ENCODE results near the gene PLCB1.

- no peak for TF ChIP-seq EZH2phosphoT487 (IDR thresholded peaks at IDR 0.05; ENCODE audit: low read depth, severe bottlenecking, unreplicated experiment)
- TF ChIP-seq, protein P1, sequence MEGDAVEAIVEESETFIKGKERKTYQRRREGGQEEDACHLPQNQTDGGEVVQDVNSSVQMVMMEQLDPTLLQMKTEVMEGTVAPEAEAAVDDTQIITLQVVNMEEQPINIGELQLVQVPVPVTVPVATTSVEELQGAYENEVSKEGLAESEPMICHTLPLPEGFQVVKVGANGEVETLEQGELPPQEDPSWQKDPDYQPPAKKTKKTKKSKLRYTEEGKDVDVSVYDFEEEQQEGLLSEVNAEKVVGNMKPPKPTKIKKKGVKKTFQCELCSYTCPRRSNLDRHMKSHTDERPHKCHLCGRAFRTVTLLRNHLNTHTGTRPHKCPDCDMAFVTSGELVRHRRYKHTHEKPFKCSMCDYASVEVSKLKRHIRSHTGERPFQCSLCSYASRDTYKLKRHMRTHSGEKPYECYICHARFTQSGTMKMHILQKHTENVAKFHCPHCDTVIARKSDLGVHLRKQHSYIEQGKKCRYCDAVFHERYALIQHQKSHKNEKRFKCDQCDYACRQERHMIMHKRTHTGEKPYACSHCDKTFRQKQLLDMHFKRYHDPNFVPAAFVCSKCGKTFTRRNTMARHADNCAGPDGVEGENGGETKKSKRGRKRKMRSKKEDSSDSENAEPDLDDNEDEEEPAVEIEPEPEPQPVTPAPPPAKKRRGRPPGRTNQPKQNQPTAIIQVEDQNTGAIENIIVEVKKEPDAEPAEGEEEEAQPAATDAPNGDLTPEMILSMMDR (IDR thresholded peaks at IDR 0.05; ENCODE audit: poor library complexity), result no peak
- TF ChIP-seq EZH2 (IDR thresholded peaks at IDR 0.05; ENCODE audit: borderline replicate concordance), result no peak
These were observed 744.3 kb downstream of the PLCB1 start for GRCh38 chr20:8876366-8876765.

All from hepatocyte (in vitro differentiated cells).